Nephron (organoid): ENCODE measurements around the gene TMEM271.

Experiments
- H3K27ac Mint-ChIP-seq, 3 experiments: 2 replicates each; pipeline ENCODE4 v1.8.0; 2020; ENCODE audit warnings: mixed read lengths in 3 of 3, mild to moderate bottlenecking in 2 of 3, moderate library complexity in 1 of 3
- H3K27me3 Mint-ChIP-seq: 2 replicates; pipeline ENCODE4 v1.8.0; 2021; ENCODE audit warnings: low read depth, mild to moderate bottlenecking, moderate library complexity, mixed read lengths
- H3K36me3 Mint-ChIP-seq: 2 replicates; pipeline ENCODE4 v1.8.0; 2020; ENCODE audit warnings: low read depth, mixed read lengths
- H3K4me1 Mint-ChIP-seq: 2 replicates; pipeline ENCODE4 v1.8.0; 2020; ENCODE audit warnings: mixed read lengths
- H3K4me3 Mint-ChIP-seq, 3 experiments: 2 replicates each; pipeline ENCODE4 v1.8.0; 2020; ENCODE audit warnings: mild to moderate bottlenecking in 3 of 3, mixed read lengths in 3 of 3, moderate library complexity in 2 of 3
- H3K9me3 Mint-ChIP-seq: 2 replicates; pipeline ENCODE4 v1.8.0; 2020; ENCODE audit warnings: mixed read lengths
- CTCF ChIP-seq, 3 experiments: fragments of 200-600 bp; sonication (generic); IDR thresholded peaks; one replicate each; pipeline ENCODE4 v1.5.0; 2021; ENCODE audit warnings: antibody characterized with exemption in 3 of 3; ENCODE audit not compliant: unreplicated experiment in 3 of 3

TMEM271 gene

GRCh38 chr4:569958-570667 lies 6.0 kb downstream of the TMEM271 start:
- no peak overlapping the region for H3K27ac Mint-ChIP-seq
- no peaks in the 10 kb centered on the region for H3K36me3 Mint-ChIP-seq
- peaks cover 69% of the 10 kb centered on the region for H3K27me3 Mint-ChIP-seq
- peaks cover 16% of the 10 kb centered on the region for H3K9me3 Mint-ChIP-seq
- H3K4me3 Mint-ChIP-seq: no peak overlapping the region
- H3K4me1 Mint-ChIP-seq: no peaks in the 10 kb centered on the region
- TF ChIP-seq CTCF (IDR thresholded peaks at IDR 0.05; ENCODE audit: unreplicated experiment in 3 of 3): no peak

GRCh38 chr4:568962-569361 lies 7.1 kb downstream of the TMEM271 start:
- peaks cover 61% of the 10 kb centered on the region for H3K27me3 Mint-ChIP-seq
- H3K27ac Mint-ChIP-seq: no peak overlapping the region
- H3K4me1 Mint-ChIP-seq: no peaks in the 10 kb centered on the region

GRCh38 chr4:568351-568652 lies 7.8 kb downstream of the TMEM271 start:
- no peaks in the 10 kb centered on the region for H3K4me1 Mint-ChIP-seq
- H3K27me3 Mint-ChIP-seq: peaks cover 57% of the 10 kb centered on the region
- H3K27ac Mint-ChIP-seq: no peak overlapping the region
- peaks cover 28% of the 10 kb centered on the region for H3K9me3 Mint-ChIP-seq
- no peak for TF ChIP-seq CTCF (IDR thresholded peaks at IDR 0.05; ENCODE audit: unreplicated experiment in 3 of 3)
- H3K4me3 Mint-ChIP-seq: no peak overlapping the region
- no peaks in the 10 kb centered on the region for H3K36me3 Mint-ChIP-seq

More at GRCh38 chr4:568962-569361, 7.1 kb downstream of the TMEM271 start:
- Mint-ChIP-seq H3K4me3 (no peak overlapping the region), H3K9me3 (peaks cover 23% of the 10 kb centered on the region), H3K36me3 (no peaks in the 10 kb centered on the region)
- TF ChIP-seq CTCF (IDR thresholded peaks at IDR 0.05; ENCODE audit: unreplicated experiment in 3 of 3): no peak

- Mint-ChIP-seq H3K27ac (no peak overlapping the region), H3K36me3 (no peaks in the 10 kb centered on the region), H3K4me3 (no peak overlapping the region)
These were observed 8.4 kb downstream of the TMEM271 start for GRCh38 chr4:567457-568350.

GRCh38 chr4:566508-567295 lies 9.4 kb downstream of the TMEM271 start:
- Mint-ChIP-seq H3K36me3 (no peaks in the 10 kb centered on the region), H3K27ac (no peak overlapping the region), H3K9me3 (peaks cover 34% of the 10 kb centered on the region), H3K4me1 (no peaks in the 10 kb centered on the region), H3K4me3 (no peak overlapping the region), H3K27me3 (peaks cover 41% of the 10 kb centered on the region)
- no peak for TF ChIP-seq CTCF (IDR thresholded peaks at IDR 0.05; ENCODE audit: unreplicated experiment in 3 of 3)

More at GRCh38 chr4:567457-568350, 8.4 kb downstream of the TMEM271 start:
- no peak for TF ChIP-seq CTCF (IDR thresholded peaks at IDR 0.05; ENCODE audit: unreplicated experiment in 3 of 3)
- Mint-ChIP-seq H3K27me3 (peaks cover 51% of the 10 kb centered on the region), H3K9me3 (peaks cover 34% of the 10 kb centered on the region), H3K4me1 (no peaks in the 10 kb centered on the region)
